ENCODE results near the gene PIAS4.

- TF ChIP-seq CTCF (IDR thresholded peaks at IDR 0.05; ENCODE audit: insufficient read depth, low read length, poor library complexity, severe bottlenecking) (no peak), EZH2phosphoT487 (conservative IDR thresholded peaks at IDR 0.05; ENCODE audit: low read length) (no peak)
Observed at GRCh38 chr19:3969435-3970312, 37.9 kb upstream of the PIAS4 start.

Data from SU-DHL-6 (cell line).